Measurements from ENCODE around the gene HMCN2.

HMCN2 gene

DNA sequence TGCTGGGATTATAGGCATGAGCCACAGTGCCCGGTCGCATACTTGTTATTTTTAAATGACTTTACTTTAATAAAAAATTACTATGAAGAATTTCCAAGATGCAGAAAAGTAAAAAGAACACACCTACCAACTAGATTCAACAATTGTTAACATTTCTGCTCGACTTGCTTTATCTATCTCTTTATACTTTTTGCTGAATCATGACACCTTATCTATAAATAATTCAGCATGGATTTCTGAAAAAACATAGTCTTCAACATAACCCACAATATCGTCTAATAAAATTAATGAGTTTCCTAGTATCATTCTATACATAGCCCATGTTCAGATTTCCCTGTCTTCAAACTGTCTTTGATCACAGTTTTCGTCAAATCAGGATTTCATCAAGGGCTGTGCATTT lies 25.9 kb downstream of the HMCN2 start:
- TF ChIP-seq, protein P1, sequence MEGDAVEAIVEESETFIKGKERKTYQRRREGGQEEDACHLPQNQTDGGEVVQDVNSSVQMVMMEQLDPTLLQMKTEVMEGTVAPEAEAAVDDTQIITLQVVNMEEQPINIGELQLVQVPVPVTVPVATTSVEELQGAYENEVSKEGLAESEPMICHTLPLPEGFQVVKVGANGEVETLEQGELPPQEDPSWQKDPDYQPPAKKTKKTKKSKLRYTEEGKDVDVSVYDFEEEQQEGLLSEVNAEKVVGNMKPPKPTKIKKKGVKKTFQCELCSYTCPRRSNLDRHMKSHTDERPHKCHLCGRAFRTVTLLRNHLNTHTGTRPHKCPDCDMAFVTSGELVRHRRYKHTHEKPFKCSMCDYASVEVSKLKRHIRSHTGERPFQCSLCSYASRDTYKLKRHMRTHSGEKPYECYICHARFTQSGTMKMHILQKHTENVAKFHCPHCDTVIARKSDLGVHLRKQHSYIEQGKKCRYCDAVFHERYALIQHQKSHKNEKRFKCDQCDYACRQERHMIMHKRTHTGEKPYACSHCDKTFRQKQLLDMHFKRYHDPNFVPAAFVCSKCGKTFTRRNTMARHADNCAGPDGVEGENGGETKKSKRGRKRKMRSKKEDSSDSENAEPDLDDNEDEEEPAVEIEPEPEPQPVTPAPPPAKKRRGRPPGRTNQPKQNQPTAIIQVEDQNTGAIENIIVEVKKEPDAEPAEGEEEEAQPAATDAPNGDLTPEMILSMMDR (IDR thresholded peaks at IDR 0.05; ENCODE audit: borderline replicate concordance, insufficient read depth, low read depth, low read length) = no peak
- H3K4me3 ChIP-seq (ENCODE audit: low read depth, low read length) = no peak overlapping the region

DNA sequence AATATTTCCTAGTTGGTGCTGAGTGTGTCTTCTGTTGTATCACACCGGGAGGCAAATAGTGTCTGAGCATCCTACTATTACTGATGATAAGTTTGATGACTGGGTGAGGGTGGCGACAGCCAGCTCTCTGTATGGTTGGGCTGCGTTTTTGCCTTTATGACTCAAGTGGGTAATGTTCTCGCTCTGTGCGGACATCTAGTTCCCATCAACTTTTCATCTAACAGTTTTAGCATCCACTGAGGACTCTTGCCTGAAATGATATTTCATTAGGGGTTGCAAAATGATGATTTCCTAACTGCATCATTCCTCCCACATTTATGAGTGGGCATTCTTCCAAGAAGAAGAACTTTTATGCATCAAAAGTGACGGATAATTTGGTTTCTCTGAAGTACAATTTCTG lies 26.5 kb downstream of the HMCN2 start:
- H3K4me3 ChIP-seq (ENCODE audit: low read depth, low read length) = no peak overlapping the region
- TF ChIP-seq, protein P1 (IDR thresholded peaks at IDR 0.05; ENCODE audit: borderline replicate concordance, insufficient read depth, low read depth, low read length) = no peak

DNA sequence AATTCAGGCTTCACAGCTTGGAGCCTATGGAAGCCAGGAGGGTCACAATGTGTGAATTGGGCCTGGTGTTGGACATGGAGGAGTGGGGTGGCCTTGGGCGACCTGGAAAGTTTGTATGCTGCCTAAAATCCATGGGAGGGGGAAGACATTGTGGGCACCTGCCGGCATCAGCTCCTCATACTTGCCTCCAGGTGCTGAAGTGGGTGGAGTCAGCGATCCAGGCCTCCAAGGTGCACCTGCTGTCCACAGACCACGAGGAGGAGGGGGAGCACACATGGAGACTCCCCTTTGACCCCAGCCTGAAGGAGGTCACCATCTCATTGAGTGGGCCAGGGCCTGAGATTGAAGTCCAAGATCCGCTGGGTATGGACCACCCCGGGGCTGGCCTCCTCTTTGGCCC lies 29.1 kb downstream of the HMCN2 start:
- H3K4me3 ChIP-seq (ENCODE audit: low read depth, low read length) = no peak overlapping the region
- TF ChIP-seq, protein P1 (IDR thresholded peaks at IDR 0.05; ENCODE audit: borderline replicate concordance, insufficient read depth, low read depth, low read length) = no peak

DNA sequence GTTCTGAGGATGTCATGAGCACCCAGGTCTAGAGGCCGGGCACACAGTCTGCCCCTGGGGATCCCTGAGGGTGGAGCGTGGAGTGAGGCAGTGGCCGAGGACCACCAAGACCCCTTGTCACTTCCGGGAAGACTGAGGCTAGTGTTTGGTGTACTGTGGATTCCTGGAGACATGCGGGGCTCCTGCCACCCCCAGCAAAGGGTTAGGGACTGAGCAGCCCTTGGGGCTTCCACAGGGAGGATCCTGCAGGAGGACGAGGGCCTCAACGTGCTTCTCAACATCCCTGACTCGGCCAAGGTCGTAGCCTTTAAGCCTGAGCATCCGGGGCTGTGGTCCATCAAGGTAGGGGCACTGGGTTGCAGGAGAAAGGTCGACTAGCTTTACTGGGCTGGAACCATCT lies 29.9 kb downstream of the HMCN2 start:
- TF ChIP-seq, protein P1 (IDR thresholded peaks at IDR 0.05; ENCODE audit: borderline replicate concordance, insufficient read depth, low read depth, low read length) = no peak
- no peak overlapping the region for H3K4me3 ChIP-seq (ENCODE audit: low read depth, low read length)

DNA sequence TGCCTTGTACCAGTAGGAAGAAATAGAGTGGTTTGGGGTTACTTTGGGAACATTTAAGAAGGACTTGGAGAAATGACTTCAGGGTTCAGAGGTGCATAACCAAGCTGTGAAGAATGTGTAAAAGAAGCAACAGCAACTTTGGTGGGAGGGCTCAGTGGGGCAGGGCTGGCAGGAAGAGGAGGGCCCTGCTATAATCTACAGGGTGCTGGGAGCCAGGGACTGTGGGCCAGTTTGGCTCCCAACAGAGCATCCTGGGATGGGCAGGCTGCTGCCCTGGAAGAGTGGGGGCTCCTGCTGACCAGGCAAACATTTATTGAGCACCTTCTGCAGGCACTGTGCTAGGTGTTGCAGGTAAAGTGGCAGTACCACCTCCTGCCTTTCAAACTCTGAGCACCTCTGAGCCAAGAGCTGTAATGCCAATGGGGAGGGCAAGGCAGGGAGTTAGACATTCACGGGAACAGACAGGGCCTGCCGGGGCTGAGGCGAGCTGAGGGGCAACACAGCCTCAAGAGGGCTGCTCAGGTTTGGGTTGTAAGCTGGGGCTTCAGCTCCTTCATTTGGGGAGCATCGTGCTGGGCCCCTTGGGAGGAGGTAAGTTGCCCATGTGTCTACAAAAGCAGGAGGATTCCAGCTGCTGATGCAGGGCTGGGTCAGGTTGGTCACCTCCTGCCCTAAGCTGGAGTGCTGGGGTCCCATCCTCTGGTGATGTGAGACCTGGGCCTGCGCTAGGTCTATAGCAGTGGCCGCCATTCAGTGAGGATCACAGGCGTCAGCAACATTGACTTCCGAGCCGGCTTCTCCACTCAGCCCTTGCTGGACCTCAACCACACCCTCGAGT lies 30.6 kb downstream of the HMCN2 start:
- no peak overlapping the region for H3K4me3 ChIP-seq (ENCODE audit: low read depth, low read length)
- TF ChIP-seq, protein P1 (IDR thresholded peaks at IDR 0.05; ENCODE audit: borderline replicate concordance, insufficient read depth, low read depth, low read length) = no peak

DNA sequence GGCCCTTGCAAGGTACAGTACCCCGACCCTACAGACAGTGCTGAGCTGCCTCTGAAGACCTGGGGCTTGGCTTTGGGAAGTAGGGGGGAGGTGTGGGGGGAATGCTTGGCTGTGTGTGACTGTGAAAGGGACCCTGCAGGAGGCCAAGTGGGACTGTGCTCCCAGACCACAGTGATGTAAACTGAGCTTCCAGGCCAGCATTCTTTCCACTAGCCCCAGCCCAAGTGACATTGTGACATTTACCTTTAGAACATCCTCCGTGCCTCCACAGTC lies 31.2 kb downstream of the HMCN2 start:
- H3K4me3 ChIP-seq (ENCODE audit: low read depth, low read length) = no peak overlapping the region
- TF ChIP-seq, protein P1 (IDR thresholded peaks at IDR 0.05; ENCODE audit: borderline replicate concordance, insufficient read depth, low read depth, low read length) = no peak

DNA sequence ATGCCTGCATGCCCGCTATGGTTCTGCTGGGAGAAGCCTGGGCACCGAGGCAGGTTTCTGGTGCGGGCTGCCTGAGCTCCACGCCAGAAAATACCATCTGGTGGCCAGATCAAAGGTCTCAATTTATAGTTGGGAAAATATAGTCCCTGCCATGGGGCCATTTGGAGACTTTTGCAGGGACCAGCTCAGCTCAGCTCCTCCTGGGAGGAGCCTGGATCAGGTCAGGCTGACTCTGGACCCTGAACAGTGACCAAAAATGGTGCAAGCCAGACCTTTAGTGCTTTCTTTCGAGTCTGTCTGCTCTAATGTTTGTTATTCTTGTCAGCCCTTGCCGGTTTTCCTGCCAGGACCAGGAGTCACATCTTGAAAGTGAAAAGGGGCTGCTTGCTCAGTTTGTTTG lies 31.8 kb downstream of the HMCN2 start:
- TF ChIP-seq, protein P1 (IDR thresholded peaks at IDR 0.05; ENCODE audit: borderline replicate concordance, insufficient read depth, low read depth, low read length) = no peak
- H3K4me3 ChIP-seq (ENCODE audit: low read depth, low read length) = no peak overlapping the region

Data from GM12875 (cell line).